ENCODE measurements around the gene IGLL5. TPM values are rescaled to one million over a fixed set of nuclear protein-coding genes. Genes with fewer than 3 reads are reported as not detected.
"Not testable (repeated sequence)": the region's sequence is repeated elsewhere in the genome, so short reads cannot be mapped to it uniquely, and the experiment has no call there.

Gene IGLL5
- total and polyA plus RNA-seq, 3 donors from 2014 or later = 0.94 to 9.8 (median 1.4) TPM

GRCh38 chr22:22919041-22919440, 31.4 kb downstream of the IGLL5 start:
- Histone ChIP-seq H3K4me3 (no peak overlapping the region), H3K27me3 (no peaks in the 10 kb centered on the region), H3K27ac (no peak overlapping the region), H3K4me1 (no peaks in the 10 kb centered on the region), H3K36me3 (ENCODE audit: low read depth, missing control alignments) (no peaks in the 10 kb centered on the region), H3K9me3 (no peaks in the 10 kb centered on the region)
- TF ChIP-seq CTCF (IDR thresholded peaks at IDR 0.05) = no peak
- TF ChIP-seq POLR2A (IDR thresholded peaks at IDR 0.05) = no peak
- intact Hi-C loops (cut with DNase I; ENCODE audit: low total_unique reads) = no loop called here
- no peak for DNase-seq
- WGBS, 2 donors = 90 to 96% methylated on average over 7 of the region's 7 CpGs

GRCh38 chr22:22920104-22920654, 32.6 kb downstream of the IGLL5 start:
- no peaks in the 10 kb centered on the region for H3K4me1 ChIP-seq
- H3K27me3 ChIP-seq = no peaks in the 10 kb centered on the region
- H3K27ac ChIP-seq = no peak overlapping the region
- TF ChIP-seq POLR2A (IDR thresholded peaks at IDR 0.05) (no peak), CTCF (IDR thresholded peaks at IDR 0.05) (no peak)
- H3K36me3 ChIP-seq (ENCODE audit: low read depth, missing control alignments) = no peaks in the 10 kb centered on the region
- no peaks in the 10 kb centered on the region for H3K9me3 ChIP-seq
- H3K4me3 ChIP-seq = no peak overlapping the region
- WGBS, 2 donors = 90 to 94% methylated on average over 6 to 7 of the region's 7 CpGs
- intact Hi-C loops (cut with DNase I; ENCODE audit: low total_unique reads) = no loop called here
- DNase-seq = no peak

- H3K4me1 ChIP-seq = no peaks in the 10 kb centered on the region
- no peaks in the 10 kb centered on the region for H3K27me3 ChIP-seq
- no peaks in the 10 kb centered on the region for H3K9me3 ChIP-seq
- H3K4me3 ChIP-seq = no peak overlapping the region
- no peak for DNase-seq
- intact Hi-C loops (cut with DNase I; ENCODE audit: low total_unique reads) = no loop called here
- no peak overlapping the region for H3K27ac ChIP-seq
- no peaks in the 10 kb centered on the region for H3K36me3 ChIP-seq (ENCODE audit: low read depth, missing control alignments)
- WGBS, 2 donors = 92 to 100% methylated on average over 6 to 13 of the region's 13 CpGs
- TF ChIP-seq CTCF (IDR thresholded peaks at IDR 0.05) = no peak
- no peak for TF ChIP-seq POLR2A (IDR thresholded peaks at IDR 0.05)
Measured at GRCh38 chr22:22920910-22921550, 33.4 kb downstream of the IGLL5 start.

- no peaks in the 10 kb centered on the region for H3K36me3 ChIP-seq (ENCODE audit: low read depth, missing control alignments)
- WGBS, 2 donors = 91% methylated on average over 8 of the region's 8 CpGs
- no peak overlapping the region for H3K4me3 ChIP-seq
- intact Hi-C loops (cut with DNase I; ENCODE audit: low total_unique reads) = no loop called here
- no peak overlapping the region for H3K27ac ChIP-seq
- no peak for TF ChIP-seq CTCF (IDR thresholded peaks at IDR 0.05)
- TF ChIP-seq POLR2A (IDR thresholded peaks at IDR 0.05) = no peak
- no peaks in the 10 kb centered on the region for H3K9me3 ChIP-seq
- H3K27me3 ChIP-seq = no peaks in the 10 kb centered on the region
- H3K4me1 ChIP-seq = no peaks in the 10 kb centered on the region
- DNase-seq = no peak
Measured at GRCh38 chr22:22921575-22921974, 34.0 kb downstream of the IGLL5 start.

- 93 to 94% methylated on average over 5 to 16 of the region's 16 CpGs for WGBS, 2 donors
- H3K4me3 ChIP-seq; H3K27me3 ChIP-seq; H3K36me3 ChIP-seq (ENCODE audit: low read depth, missing control alignments); H3K9me3 ChIP-seq; H3K27ac ChIP-seq; DNase-seq; H3K4me1 ChIP-seq; intact Hi-C loops (cut with DNase I; ENCODE audit: low total_unique reads): not testable (repeated sequence)
Measured at GRCh38 chr22:22922092-22922953, 34.7 kb downstream of the IGLL5 start.

All from testis (tissue), 3 donors.